ENCODE results near the gene APC.

- TF ChIP-seq AGO1 (IDR thresholded peaks at IDR 0.05; ENCODE audit: low read depth, low read length, poor library complexity, severe bottlenecking), result no peak
- no peak for TF ChIP-seq YY1 (IDR thresholded peaks at IDR 0.05; ENCODE audit: insufficient read depth, insufficient replicate concordance, low read depth, low read length)
- TF ChIP-seq, protein P1, sequence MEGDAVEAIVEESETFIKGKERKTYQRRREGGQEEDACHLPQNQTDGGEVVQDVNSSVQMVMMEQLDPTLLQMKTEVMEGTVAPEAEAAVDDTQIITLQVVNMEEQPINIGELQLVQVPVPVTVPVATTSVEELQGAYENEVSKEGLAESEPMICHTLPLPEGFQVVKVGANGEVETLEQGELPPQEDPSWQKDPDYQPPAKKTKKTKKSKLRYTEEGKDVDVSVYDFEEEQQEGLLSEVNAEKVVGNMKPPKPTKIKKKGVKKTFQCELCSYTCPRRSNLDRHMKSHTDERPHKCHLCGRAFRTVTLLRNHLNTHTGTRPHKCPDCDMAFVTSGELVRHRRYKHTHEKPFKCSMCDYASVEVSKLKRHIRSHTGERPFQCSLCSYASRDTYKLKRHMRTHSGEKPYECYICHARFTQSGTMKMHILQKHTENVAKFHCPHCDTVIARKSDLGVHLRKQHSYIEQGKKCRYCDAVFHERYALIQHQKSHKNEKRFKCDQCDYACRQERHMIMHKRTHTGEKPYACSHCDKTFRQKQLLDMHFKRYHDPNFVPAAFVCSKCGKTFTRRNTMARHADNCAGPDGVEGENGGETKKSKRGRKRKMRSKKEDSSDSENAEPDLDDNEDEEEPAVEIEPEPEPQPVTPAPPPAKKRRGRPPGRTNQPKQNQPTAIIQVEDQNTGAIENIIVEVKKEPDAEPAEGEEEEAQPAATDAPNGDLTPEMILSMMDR (CRISPR knock-in tag; IDR thresholded peaks at IDR 0.05), result no peak
- TF ChIP-seq, protein P2, sequence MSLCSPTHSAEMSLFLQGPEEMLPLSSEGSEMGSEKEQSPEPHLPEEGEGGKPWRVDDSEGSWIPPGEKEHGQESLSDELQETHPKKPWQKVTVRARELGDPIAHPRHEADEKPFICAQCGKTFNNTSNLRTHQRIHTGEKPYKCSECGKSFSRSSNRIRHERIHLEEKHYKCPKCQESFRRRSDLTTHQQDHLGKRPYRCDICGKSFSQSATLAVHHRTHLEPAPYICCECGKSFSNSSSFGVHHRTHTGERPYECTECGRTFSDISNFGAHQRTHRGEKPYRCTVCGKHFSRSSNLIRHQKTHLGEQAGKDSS (CRISPR knock-in tag; IDR thresholded peaks at IDR 0.05; ENCODE audit: borderline replicate concordance, low read depth), result no peak
- TF ChIP-seq ZFP91 (CRISPR knock-in tag; IDR thresholded peaks at IDR 0.05; ENCODE audit: borderline replicate concordance), result no peak
- TF ChIP-seq ZNF800 (CRISPR knock-in tag; IDR thresholded peaks at IDR 0.05), result no peak
- TF ChIP-seq ZNF512 (CRISPR knock-in tag; IDR thresholded peaks at IDR 0.05), result no peak
- no peak for TF ChIP-seq POLR2A (IDR thresholded peaks at IDR 0.05; ENCODE audit: insufficient read depth in 1 of 2, low read depth in 2 of 2, low read length in 2 of 2)
Measured at GRCh38 chr5:112718344-112718743, 19.3 kb upstream of the APC start.
